GM13977 (cell line): ENCODE data around the gene CCDC82.

Experiments used
- DNase-seq: peaks from one replicate; pipeline ENCODE4 v3.0.0; 2012; ENCODE audit warnings: low spot score
- in situ Hi-C: fragments of 300-500 bp; cut with MboI; formaldehyde crosslinking; loops from one replicate; pipeline ENCODE4 v1.12.0; 2022; ENCODE audit warnings: low sequenced_read_pairs, low pct_unique_long_range_greater_than_20kb, mixed read lengths, inconsistent platforms; ENCODE audit not compliant: unreplicated experiment
- TF ChIP-seq, protein P1 (sequence below): IDR thresholded peaks from 2 replicates; pipeline ENCODE4 v1.5.1; 2012; ENCODE audit warnings: mild to moderate bottlenecking, control low read depth; ENCODE audit not compliant: insufficient read depth; ENCODE audit errors: extremely low read depth, missing control alignments

CCDC82 gene

DNA sequence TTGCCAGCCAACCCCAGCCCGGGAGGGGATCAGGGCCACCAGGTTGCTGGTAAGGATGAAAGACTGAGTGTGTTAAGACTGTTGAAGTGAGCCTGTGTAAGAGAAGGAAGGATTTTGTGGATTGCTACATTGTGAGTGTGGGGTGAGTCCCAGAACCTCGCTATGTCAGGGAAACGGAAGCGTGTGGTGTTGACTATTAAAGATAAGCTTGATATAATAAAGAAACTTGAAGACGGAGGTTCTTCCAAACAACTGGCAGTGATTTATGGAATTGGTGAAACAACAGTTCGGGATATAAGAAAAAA, 728 bp upstream of the CCDC82 start:
- TF ChIP-seq, protein P1, sequence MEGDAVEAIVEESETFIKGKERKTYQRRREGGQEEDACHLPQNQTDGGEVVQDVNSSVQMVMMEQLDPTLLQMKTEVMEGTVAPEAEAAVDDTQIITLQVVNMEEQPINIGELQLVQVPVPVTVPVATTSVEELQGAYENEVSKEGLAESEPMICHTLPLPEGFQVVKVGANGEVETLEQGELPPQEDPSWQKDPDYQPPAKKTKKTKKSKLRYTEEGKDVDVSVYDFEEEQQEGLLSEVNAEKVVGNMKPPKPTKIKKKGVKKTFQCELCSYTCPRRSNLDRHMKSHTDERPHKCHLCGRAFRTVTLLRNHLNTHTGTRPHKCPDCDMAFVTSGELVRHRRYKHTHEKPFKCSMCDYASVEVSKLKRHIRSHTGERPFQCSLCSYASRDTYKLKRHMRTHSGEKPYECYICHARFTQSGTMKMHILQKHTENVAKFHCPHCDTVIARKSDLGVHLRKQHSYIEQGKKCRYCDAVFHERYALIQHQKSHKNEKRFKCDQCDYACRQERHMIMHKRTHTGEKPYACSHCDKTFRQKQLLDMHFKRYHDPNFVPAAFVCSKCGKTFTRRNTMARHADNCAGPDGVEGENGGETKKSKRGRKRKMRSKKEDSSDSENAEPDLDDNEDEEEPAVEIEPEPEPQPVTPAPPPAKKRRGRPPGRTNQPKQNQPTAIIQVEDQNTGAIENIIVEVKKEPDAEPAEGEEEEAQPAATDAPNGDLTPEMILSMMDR = no peak
- in situ Hi-C loops = loop anchor here (25.0 kb wide), 1 partner anchor 553 kb away; no protein-coding TSS in a partner anchor
- no peak for DNase-seq

DNA sequence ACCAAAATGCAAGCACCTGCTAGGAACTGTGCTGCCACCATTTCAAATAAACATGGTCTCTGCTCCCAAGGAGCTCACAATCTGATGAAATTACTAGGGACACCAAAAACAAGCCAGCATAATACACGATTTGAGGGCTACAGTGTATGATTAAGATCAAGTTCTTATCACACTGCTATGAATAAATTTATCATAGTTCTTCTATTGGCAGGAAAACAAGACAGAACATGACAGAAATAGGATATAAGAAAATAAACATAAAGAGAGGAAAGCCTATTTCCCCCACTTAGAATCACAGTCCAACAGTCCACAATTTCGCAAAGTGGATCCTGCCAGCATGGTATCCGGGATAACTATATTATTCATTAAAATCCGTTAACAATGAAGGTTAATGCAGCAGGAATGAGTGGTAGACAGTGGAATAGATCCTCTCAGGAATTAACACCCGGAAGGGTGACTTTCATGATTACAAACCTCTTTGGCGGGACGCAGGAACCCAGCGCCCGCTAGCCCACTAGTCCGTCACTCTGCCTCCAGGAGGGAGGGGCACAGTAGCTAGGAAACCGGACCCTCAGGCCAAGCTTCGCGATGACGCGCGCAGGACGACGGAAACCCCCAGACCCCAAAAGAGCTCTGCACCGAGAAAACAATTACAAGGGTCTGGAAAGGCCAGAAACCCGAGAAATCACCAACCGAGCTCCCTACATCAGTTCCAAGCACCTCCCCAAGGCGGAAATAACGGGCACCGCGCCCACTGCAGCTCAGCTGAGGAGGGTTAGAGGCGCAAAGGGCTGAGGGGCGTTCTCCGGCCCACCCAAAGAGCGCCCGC, 607 bp downstream of the CCDC82 start:
- in situ Hi-C loops = loop anchor here (25.0 kb wide), 1 partner anchor 552 kb away; no protein-coding TSS in a partner anchor
- TF ChIP-seq, protein P1 = no peak
- no peak for DNase-seq

DNA sequence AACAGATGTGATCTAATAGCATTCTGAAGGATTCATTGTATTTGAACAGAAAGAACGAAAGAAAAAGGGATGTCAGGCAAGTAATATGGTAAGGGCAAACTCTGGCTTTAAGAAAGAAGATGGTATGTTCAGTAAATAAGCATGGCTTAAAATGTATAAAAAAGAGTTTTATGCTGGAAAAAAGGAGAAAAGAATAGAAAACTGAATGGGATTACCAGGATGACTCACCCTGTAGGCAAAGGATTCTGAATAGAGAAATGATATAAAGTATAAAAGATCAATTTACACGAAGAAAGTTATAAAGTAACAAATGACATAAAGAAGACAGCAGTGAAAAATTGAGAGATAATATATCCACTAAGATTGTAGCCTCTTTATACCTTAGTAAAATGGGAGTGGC, 4.5 kb downstream of the CCDC82 start:
- DNase-seq = no peak
- in situ Hi-C loops = loop anchor here (25.0 kb wide), 1 partner anchor 548 kb away; no protein-coding TSS in a partner anchor
- TF ChIP-seq, protein P1 = no peak

DNA sequence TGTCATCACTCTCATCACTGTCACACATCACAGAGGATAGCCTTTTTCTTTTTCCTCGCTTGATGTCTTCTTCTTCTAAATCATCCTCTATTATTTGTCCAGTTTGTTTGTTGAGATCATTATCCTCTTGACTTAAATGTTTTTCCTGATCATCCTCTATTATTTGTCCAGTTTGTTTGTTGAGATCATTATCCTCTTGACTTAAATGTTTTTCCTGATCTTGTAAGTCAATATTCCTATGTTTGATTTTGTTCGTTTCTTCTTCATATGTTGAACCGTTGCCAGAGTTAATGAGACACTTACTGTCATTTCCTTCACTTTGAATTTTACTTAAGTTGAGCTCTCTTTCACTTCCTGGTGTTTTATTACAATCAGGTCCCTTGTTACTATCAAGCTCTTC, 5.6 kb downstream of the CCDC82 start:
- TF ChIP-seq, protein P1 = no peak
- DNase-seq = no peak
- in situ Hi-C loops = loop anchor here (25.0 kb wide), 1 partner anchor 547 kb away; no protein-coding TSS in a partner anchor

GRCh38 chr11:96376796-96377195, 12.9 kb downstream of the CCDC82 start:
- no peak for DNase-seq
- in situ Hi-C loops = loop anchor here (25.0 kb wide), 1 partner anchor 539 kb away; no protein-coding TSS in a partner anchor
- TF ChIP-seq, protein P1 = no peak

DNA sequence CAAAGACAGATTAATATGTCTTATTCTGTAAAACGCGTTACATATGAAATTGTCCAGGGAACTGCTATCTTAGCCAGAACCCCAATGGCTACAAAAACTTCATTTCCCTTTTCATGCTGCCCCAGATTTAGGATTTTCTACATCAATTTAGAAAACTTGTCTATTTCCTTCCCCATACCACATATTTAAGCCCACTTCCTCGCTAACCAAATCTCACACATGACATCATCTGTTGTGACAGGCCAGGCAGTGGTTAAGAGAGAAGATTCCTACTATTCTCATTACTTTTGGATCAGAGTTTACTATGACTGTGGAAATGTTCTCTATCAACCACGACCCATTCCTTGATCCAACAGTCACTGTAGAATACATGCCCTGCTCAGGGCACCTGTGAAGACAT, 15.9 kb downstream of the CCDC82 start:
- TF ChIP-seq, protein P1 = no peak
- in situ Hi-C loops = no loop called here
- DNase-seq = no peak
